CD4-positive, alpha-beta T cell (primary cell): ENCODE results near the gene DDX19B. TPM values are rescaled to one million over a fixed set of nuclear protein-coding genes. Genes with fewer than 3 reads are reported as not detected.
"Not testable (repeated sequence)": the region's sequence is repeated elsewhere in the genome, so short reads cannot be mapped to it uniquely, and the experiment has no call there.

ENCODE experiments used
- ATAC-seq: fragments of 200-7000 bp; cut with Tn5 transposase; one replicate; pipeline ENCODE4 v1.10.0; 2022; ENCODE audit warnings: mild to moderate bottlenecking; ENCODE audit not compliant: poor library complexity
- CTCF ChIA-PET: fragments of 350-600 bp; sonication (Branson Sonifier 250); formaldehyde crosslinking; loops from one replicate; lab custom pipeline; 2021; ENCODE audit warnings: antibody characterized with exemption, inconsistent platforms; lab: Charles Lee
- POLR2A ChIA-PET: fragments of 350-600 bp; sonication (Branson Sonifier 250); formaldehyde crosslinking; loops from one replicate; lab custom pipeline; 2021; ENCODE audit warnings: antibody characterized with exemption, inconsistent platforms; lab: Charles Lee
- DNase-seq, 14 experiments: peaks; one replicate each; pipeline ENCODE4 v3.0.0-alpha.2; 2013 to 2020; ENCODE audit warnings: mixed read lengths in 2 of 14
- H3K27ac ChIP-seq, 2 donors: one replicate each; pipeline versions ENCODE4 v1.5.1 to v1.7.0; 2013; ENCODE audit warnings: low read length in 2 of 2, low read depth in 1 of 2, mild to moderate bottlenecking in 1 of 2
- H3K27me3 ChIP-seq, 2 experiments: 1 replicate in 1 of 2; 2 replicates in 1 of 2; pipeline versions ENCODE4 v1.6.1 to v1.7.0; 2013; ENCODE audit warnings: low read length in 2 of 2, control low read depth in 1 of 2, mild to moderate bottlenecking in 1 of 2, moderate library complexity in 1 of 2; ENCODE audit not compliant: insufficient read depth in 2 of 2, control insufficient read depth in 1 of 2
- H3K36me3 ChIP-seq: one replicate; pipeline ENCODE4 v1.6.1; 2013; ENCODE audit warnings: low read length, control low read depth; ENCODE audit not compliant: insufficient read depth
- H3K4me1 ChIP-seq: one replicate; pipeline ENCODE4 v1.6.1; 2013; ENCODE audit warnings: low read length, control low read depth; ENCODE audit not compliant: insufficient read depth
- H3K4me3 ChIP-seq: one replicate; pipeline ENCODE4 v1.5.1; 2013; ENCODE audit warnings: mild to moderate bottlenecking, low read length, moderate library complexity
- H3K9me3 ChIP-seq, 2 experiments: 1 replicate in 1 of 2; 2 replicates in 1 of 2; pipeline versions ENCODE4 v1.6.1 to v1.7.0; 2013; ENCODE audit warnings: low read length in 2 of 2, mild to moderate bottlenecking in 2 of 2, control low read depth in 1 of 2, moderate library complexity in 1 of 2; ENCODE audit not compliant: control insufficient read depth in 1 of 2, insufficient read depth in 1 of 2
- H3K27ac Mint-ChIP-seq: one replicate; pipeline ENCODE4 v1.8.0; 2020; ENCODE audit warnings: mixed read lengths
- H3K27me3 Mint-ChIP-seq: one replicate; pipeline ENCODE4 v1.8.0; 2021; ENCODE audit warnings: mixed read lengths
- H3K36me3 Mint-ChIP-seq: one replicate; pipeline ENCODE4 v1.8.0; 2021; ENCODE audit warnings: low read depth, mixed read lengths
- H3K4me1 Mint-ChIP-seq: one replicate; pipeline ENCODE4 v1.8.0; 2021; ENCODE audit warnings: low read depth, mixed read lengths
- H3K4me3 Mint-ChIP-seq: one replicate; pipeline ENCODE4 v1.8.0; 2020; ENCODE audit warnings: mild to moderate bottlenecking, mixed read lengths
- H3K9me3 Mint-ChIP-seq: one replicate; pipeline ENCODE4 v1.8.0; 2020; ENCODE audit warnings: mixed read lengths
- intact Hi-C, 2 experiments: fragments of 100-400 bp; cut with DNase I in 1 of 2; cut with micrococcal nuclease in 1 of 2; formaldehyde crosslinking; loops; one replicate each; pipeline versions ENCODE4 v1.15.1 to v1.9.0; 2023 to 2025; cut with DNase I, micrococcal nuclease
- total RNA-seq, 174 experiments: library from RNA in 2 of 174; stranded (reverse) in 2 of 174; gene quantifications; one replicate each; pipeline ENCODE4 v1.2.3 and lab custom pipeline; 2021 to 2026
- TF ChIP-seq, protein P1 (sequence below): fragments of 200-600 bp; IDR thresholded peaks from one replicate; pipeline ENCODE4 v1.8.0; 2022; ENCODE audit warnings: antibody characterized with exemption, mild to moderate bottlenecking

DDX19B gene
- total RNA-seq, 2 experiments from 2014 or later = 23.0 TPM

DNA sequence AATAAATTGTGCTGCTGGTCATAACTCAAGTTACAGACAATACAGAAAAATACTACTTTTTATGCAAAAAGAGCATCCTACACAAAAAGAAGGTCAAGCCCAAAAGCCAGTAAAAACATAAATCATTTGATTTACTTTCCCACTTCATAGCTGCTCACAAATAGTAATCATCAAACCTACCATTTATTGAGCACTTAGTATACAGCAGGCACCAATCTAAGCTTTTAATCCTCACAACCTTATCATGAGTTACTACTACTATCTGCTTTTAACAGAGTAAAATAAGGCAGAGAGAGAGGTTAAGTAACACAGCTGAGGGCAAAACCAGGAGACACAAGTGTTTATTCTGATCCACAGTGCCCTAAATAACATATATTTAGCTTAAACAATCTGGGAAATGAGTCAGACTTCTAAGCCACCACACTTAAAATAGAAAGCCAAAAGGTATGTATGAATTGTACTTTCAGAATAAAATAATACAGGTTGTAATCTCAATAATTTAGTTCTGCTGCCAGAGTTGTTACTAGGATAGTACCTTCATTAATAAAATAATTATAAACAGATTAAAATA, 8.0 kb upstream of the DDX19B start:
- no peaks in the 10 kb centered on the region for H3K27me3 Mint-ChIP-seq
- no peaks in the 10 kb centered on the region for H3K9me3 ChIP-seq
- peaks cover 20% of the 10 kb centered on the region for H3K4me1 ChIP-seq
- ChIA-PET CTCF (interaction anchor here (1.5 kb wide), 1 partner anchor 8 kb away, joined by 5 read pairs; the partner anchor contains the start of gene DDX19B), POLR2A (interaction anchor here (1.3 to 1.4 kb wide), 2 partner anchors 8 to 39 kb away, joined by 5 to 7 read pairs; partner anchors contain the start of gene DDX19B)
- no peak overlapping the region for H3K4me3 ChIP-seq
- no peaks in the 10 kb centered on the region for H3K27me3 ChIP-seq
- ATAC-seq = no peak
- intact Hi-C loops = loop anchor here in 1 of 2 experiments (2.0 kb wide), 1 partner anchor 54 kb away; no protein-coding TSS in a partner anchor
- peak overlapping the region; percentile 42 for H3K4me3 Mint-ChIP-seq
- H3K36me3 ChIP-seq = no peaks in the 10 kb centered on the region
- H3K27ac ChIP-seq = no peak overlapping the region
- TF ChIP-seq, protein P1, sequence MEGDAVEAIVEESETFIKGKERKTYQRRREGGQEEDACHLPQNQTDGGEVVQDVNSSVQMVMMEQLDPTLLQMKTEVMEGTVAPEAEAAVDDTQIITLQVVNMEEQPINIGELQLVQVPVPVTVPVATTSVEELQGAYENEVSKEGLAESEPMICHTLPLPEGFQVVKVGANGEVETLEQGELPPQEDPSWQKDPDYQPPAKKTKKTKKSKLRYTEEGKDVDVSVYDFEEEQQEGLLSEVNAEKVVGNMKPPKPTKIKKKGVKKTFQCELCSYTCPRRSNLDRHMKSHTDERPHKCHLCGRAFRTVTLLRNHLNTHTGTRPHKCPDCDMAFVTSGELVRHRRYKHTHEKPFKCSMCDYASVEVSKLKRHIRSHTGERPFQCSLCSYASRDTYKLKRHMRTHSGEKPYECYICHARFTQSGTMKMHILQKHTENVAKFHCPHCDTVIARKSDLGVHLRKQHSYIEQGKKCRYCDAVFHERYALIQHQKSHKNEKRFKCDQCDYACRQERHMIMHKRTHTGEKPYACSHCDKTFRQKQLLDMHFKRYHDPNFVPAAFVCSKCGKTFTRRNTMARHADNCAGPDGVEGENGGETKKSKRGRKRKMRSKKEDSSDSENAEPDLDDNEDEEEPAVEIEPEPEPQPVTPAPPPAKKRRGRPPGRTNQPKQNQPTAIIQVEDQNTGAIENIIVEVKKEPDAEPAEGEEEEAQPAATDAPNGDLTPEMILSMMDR = no peak
- H3K9me3 Mint-ChIP-seq = no peaks in the 10 kb centered on the region
- peaks cover 16% of the 10 kb centered on the region for H3K4me1 Mint-ChIP-seq
- DNase-seq = no peak
- H3K27ac Mint-ChIP-seq = no peak overlapping the region
- H3K36me3 Mint-ChIP-seq = peaks cover 10% of the 10 kb centered on the region

DNA sequence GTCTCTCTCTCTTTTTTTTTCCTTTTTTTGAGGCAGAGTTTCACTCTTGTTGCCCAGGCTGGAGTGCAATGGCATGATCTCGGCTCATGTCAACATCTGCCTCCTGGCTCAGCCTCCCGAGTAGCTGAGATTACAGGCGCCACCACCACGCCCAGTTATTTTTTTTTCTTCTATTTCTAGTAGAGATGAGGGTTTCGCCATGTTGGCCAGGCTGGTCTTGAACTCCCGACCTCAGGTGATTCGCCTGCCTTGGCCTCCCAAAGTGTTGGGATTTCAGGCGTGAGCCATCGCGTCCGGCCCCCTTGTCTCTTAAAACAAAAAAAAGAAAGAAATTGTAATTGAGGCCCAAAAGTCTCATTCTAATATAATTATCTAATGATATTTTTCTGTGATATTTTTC, 6.8 kb upstream of the DDX19B start:
- POLR2A ChIA-PET = interaction anchor here (1.4 kb wide), 1 partner anchor 40 kb away, joined by 5 read pairs; no protein-coding TSS in a partner anchor
- ATAC-seq, DNase-seq, H3K9me3 ChIP-seq, H3K4me3 Mint-ChIP-seq, H3K4me3 ChIP-seq, intact Hi-C loops, H3K9me3 Mint-ChIP-seq, H3K27me3 ChIP-seq, H3K27me3 Mint-ChIP-seq, H3K27ac ChIP-seq, H3K27ac Mint-ChIP-seq, CTCF ChIA-PET, H3K36me3 ChIP-seq: not testable (repeated sequence)
- H3K4me1 ChIP-seq = peaks cover 20% of the 10 kb centered on the region
- peaks cover 16% of the 10 kb centered on the region for H3K4me1 Mint-ChIP-seq
- H3K36me3 Mint-ChIP-seq = peaks cover 10% of the 10 kb centered on the region

DNA sequence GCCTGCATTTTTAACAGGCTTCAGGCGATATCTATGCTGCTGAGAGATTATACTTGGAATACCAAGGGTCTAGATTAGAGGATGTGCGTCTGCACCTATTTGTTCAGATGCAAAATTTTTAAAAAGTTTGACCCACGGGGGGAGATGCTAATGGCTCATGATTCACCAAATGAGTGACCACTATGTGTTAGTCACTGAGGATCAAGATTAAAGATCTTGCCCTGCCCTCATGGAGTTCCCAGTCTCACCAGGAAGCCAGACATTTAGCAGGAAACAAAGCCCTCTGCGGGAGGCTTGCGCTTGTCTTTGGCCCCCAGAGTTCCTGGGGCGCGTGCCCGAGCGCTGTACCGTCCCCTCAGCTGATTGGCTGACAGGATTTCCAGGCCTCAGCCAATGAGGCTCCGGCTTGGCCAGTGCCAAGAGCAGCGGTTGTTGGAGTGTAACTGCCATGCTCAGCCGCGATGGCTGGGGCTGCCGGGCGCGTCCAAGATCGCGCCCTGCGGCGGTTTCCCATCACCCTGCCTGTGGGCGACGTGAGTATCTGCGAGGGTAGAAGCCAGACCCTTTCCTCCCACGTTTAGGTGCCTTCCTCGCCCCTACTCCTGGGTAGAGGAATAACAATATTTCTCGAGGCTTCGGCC, 4.5 kb upstream of the DDX19B start:
- ATAC-seq (no peak), DNase-seq (no peak)
- Histone ChIP-seq H3K36me3 (no peaks in the 10 kb centered on the region), H3K9me3 (no peaks in the 10 kb centered on the region), H3K27me3 (no peaks in the 10 kb centered on the region), H3K4me1 (peaks cover 15% of the 10 kb centered on the region), H3K4me3 (no peak overlapping the region), H3K27ac (no peak overlapping the region)
- TF ChIP-seq, protein P1 = no peak
- Mint-ChIP-seq H3K27ac (no peak overlapping the region), H3K36me3 (peaks cover 10% of the 10 kb centered on the region), H3K4me1 (peaks cover 17% of the 10 kb centered on the region), H3K4me3 (no peak overlapping the region), H3K9me3 (no peaks in the 10 kb centered on the region), H3K27me3 (no peaks in the 10 kb centered on the region)
- intact Hi-C loops = no loop called here
- POLR2A ChIA-PET = no interaction called here
- CTCF ChIA-PET = no interaction called here
